ENCODE data around the gene OR7G3. TPM values are rescaled to one million over a fixed set of nuclear protein-coding genes. Genes with fewer than 3 reads are reported as not detected.

Gene OR7G3
- not detected in 2 replicates for total RNA-seq (2014; rRNA removed; shearing (Covaris generic))

DNA sequence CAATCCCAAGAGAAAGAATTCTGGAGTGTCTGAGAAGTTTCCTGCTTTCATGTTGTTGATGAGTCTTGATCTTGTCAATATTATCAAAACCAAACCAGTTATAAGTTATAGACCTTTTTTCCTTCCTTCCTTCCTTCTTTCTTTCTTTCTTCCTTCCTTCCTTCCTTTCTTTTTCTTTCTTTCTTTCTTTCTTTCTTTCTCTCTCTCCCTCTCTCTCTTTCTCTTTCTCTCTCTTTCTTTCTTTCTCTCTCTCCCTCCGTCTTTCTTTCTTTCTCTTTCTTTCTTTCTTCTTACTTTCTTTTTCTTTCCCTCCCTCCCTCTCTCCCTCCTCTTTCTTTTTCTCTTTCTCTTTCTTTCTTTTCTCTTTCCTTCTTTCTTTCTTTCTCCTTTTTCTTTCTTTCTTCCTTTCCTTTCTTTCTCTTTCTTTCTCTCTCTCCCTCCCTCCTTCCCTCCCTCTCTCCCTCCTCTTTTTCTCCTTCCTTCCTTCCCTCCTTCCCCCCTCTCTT, at the start of gene OR7G3:
OR7G3 (minus strand) TSS at position 51 of the 506 bp plus-strand sequence; CDS start at position 51, 0 bp downstream.
- DNase-seq = no peak

DNA sequence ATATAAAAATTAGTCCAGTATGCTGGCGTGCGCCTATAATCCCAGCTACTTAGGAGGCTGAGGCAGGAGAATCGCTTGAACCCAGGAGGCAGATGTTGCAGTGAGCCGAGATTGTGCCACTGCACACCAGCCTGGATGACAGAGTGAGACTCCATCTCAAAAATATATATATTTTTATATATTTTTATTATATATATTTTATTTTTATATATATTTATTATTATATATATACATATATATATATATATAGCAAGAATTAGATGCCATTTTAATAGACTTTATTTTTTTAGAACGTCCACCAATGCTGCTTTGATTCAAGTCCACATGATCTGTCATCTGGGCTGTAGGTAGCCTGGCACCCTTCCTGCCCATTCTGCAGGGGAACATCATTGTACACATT, 48.6 kb upstream of the OR7G3 start:
- H3K27ac ChIP-seq = no peak overlapping the region
- no peaks in the 10 kb centered on the region for H3K36me3 ChIP-seq
- no peaks in the 10 kb centered on the region for H3K4me1 ChIP-seq
- H3K9me3 ChIP-seq (replicated peaks) = no peaks in the 10 kb centered on the region
- no peak for DNase-seq
- H3K4me3 ChIP-seq = no peak overlapping the region
- no peaks in the 10 kb centered on the region for H3K27me3 ChIP-seq

More for the DNA sequence above, at the start of gene OR7G3:
- no peak within 1 kb of the TSS for H3K27ac ChIP-seq
- H3K9me3 ChIP-seq (replicated peaks) = no peaks in the 10 kb centered on the region
- no peaks in the 10 kb centered on the region for H3K27me3 ChIP-seq
- no peak within 1 kb of the TSS for H3K4me3 ChIP-seq
- no peaks in the 10 kb centered on the region for H3K36me3 ChIP-seq
- no peaks in the 10 kb centered on the region for H3K4me1 ChIP-seq

DNA sequence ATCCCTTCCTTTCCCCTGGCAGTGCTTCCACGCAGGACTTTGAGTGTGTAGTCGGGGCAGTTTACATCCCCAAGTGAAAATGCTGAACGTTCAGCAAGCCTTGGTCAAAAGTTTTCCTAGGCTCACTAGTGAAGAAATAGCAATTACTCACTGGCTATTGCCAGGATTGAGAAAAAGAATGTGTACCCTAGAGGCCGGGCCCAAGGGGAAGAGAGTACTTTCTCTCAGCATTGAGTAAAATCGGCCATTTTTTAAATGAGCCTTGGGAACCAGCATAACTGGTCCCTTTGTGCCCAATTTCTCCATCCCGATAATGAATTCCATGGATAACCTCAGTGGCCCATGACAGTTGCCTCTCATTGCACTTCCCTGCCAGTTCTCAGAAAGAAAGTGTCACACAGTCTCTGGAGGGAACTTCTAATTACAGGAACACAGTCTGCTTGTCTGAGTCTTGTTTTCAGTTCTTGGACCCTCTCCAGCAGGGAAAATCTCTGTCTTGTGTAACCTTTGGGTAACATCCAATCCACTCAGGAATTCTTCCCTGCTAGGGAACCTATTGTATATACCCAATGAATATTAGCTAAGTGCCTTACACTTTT, 44.7 kb upstream of the OR7G3 start:
- H3K4me3 ChIP-seq = no peak overlapping the region
- no peak for DNase-seq
- H3K9me3 ChIP-seq (replicated peaks) = no peaks in the 10 kb centered on the region
- no peak overlapping the region for H3K27ac ChIP-seq
- H3K36me3 ChIP-seq = peaks cover 3% of the 10 kb centered on the region; the same call in 1 of the 2 replicates
- no peaks in the 10 kb centered on the region for H3K4me1 ChIP-seq
- H3K27me3 ChIP-seq = no peaks in the 10 kb centered on the region

DNA sequence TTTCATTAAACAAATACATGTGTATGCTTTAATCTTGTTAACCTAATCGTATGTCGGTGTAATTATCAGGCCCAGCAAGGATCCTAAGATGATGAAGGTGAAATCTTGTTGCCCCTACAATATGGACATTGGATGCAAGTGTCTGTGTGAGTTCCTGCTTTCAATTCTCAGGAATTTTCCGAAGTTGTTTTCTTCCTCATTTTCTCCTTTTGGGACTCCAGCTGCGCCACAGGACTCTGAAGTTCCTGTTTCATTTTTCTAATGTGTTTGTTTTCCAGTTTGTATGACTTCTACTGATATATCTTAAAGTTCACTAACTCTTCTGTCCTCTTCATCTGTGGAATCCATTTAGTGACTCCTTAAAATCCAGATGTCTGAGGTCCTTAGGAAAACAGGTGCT, 40.1 kb upstream of the OR7G3 start:
- no peak for DNase-seq
- H3K9me3 ChIP-seq (replicated peaks) = no peaks in the 10 kb centered on the region
- H3K36me3 ChIP-seq = peaks cover 35% of the 10 kb centered on the region
- H3K27me3 ChIP-seq = no peaks in the 10 kb centered on the region
- H3K27ac ChIP-seq = no peak overlapping the region
- no peak overlapping the region for H3K4me3 ChIP-seq
- no peaks in the 10 kb centered on the region for H3K4me1 ChIP-seq

DNA sequence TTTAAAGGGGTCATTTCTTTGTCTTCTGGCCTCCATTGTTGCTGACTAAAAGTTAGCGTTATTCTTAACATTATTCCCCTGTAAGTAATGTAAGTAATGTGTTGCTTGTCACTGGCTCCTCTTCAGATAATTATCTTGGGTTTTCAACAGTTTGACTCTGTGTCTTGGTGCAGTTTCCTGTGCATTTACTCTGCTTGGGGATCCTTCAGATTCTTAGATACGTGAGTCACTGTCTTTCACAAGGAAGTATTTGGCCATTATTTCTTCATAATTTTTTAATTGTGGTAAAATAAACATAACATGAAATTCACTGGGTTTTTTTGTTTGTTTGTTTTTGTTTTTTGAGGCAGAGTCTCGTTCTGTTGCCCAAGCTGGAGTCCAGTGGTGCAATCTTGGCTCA, 38.5 kb upstream of the OR7G3 start:
- DNase-seq = no peak

DNA sequence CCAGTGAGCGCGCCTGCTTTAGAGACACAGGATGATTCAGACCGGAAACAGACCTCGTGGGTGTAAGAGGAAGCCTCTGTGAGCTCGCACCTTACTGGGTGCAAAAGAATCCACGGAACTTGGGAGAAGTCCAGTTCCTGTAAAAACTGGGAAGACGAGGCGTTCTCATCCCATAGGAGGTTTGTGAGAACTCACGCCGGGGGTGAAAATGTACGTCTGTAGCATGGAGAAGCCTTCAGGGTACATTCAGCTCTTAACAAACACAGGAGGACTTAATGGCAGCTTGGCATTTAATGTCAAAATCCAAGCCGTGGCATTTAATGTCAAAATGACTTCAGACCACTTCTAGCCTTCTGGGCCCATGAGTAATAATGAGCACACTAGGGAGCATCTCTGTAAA, 34.7 kb upstream of the OR7G3 start:
- peaks cover 83% of the 10 kb centered on the region for H3K36me3 ChIP-seq
- H3K4me1 ChIP-seq = no peaks in the 10 kb centered on the region
- no peak for DNase-seq
- no peak overlapping the region for H3K27ac ChIP-seq
- no peaks in the 10 kb centered on the region for H3K27me3 ChIP-seq
- no peaks in the 10 kb centered on the region; the same call in 1 of the 2 replicates for H3K9me3 ChIP-seq (replicated peaks)
- no peak overlapping the region for H3K4me3 ChIP-seq

More for the DNA sequence above, 38.5 kb upstream of the OR7G3 start:
- Histone ChIP-seq H3K4me1 (no peaks in the 10 kb centered on the region), H3K9me3 (replicated peaks) (no peaks in the 10 kb centered on the region; the same call in 1 of the 2 replicates), H3K36me3 (peaks cover 51% of the 10 kb centered on the region), H3K27me3 (no peaks in the 10 kb centered on the region), H3K4me3 (no peak overlapping the region), H3K27ac (no peak overlapping the region)

DNA sequence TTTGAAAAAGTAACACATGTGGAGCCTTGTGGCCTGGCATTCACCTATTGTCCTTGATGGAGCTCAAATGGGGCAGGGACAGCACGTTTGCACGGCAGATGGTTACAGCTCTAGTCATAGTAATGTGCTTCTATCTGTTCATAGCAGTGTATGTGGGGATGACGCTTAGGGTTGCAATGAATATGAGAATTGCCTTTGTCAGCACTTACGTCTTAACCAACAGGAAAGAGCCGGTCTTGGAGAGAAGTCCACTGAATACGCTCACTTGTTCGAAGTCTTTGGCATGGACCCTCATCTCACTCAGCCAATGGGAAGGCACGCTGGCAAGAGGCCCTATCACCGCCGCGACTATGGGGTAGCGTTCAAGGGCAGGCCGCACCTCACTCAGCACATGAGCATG, 33.1 kb upstream of the OR7G3 start:
- H3K36me3 ChIP-seq = peaks cover 92% of the 10 kb centered on the region

DNA sequence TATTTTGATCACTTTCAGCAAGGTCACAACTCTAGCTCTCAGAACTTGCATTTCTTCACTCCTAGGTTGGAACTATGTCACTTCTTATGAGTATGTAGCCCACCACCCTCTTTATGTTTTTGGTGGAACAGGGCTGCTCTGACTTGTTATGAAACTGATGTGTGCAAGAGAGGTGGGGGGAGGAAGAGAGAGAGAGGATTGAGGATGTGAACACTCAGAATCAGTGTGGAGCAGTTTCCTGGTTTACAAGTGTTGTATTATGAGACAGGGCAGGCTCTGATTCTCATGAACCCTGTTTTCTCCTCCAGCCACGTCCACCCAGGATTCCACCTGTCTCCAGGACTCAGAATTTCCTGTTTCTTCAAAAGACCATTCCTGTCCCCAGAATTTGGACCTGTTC, 29.6 kb upstream of the OR7G3 start:
- peaks cover 80% of the 10 kb centered on the region for H3K36me3 ChIP-seq
- H3K4me1 ChIP-seq = no peaks in the 10 kb centered on the region
- no peak overlapping the region for H3K4me3 ChIP-seq
- no peaks in the 10 kb centered on the region for H3K27me3 ChIP-seq
- peaks cover 19% of the 10 kb centered on the region for H3K9me3 ChIP-seq (replicated peaks)
- DNase-seq = no peak
- no peak overlapping the region for H3K27ac ChIP-seq

More for the DNA sequence above, 33.1 kb upstream of the OR7G3 start:
- no peaks in the 10 kb centered on the region for H3K27me3 ChIP-seq
- no peaks in the 10 kb centered on the region for H3K4me1 ChIP-seq
- H3K9me3 ChIP-seq (replicated peaks) = peaks cover under 1% of the 10 kb centered on the region
- no peak overlapping the region for H3K4me3 ChIP-seq
- no peak for DNase-seq
- H3K27ac ChIP-seq = no peak overlapping the region

DNA sequence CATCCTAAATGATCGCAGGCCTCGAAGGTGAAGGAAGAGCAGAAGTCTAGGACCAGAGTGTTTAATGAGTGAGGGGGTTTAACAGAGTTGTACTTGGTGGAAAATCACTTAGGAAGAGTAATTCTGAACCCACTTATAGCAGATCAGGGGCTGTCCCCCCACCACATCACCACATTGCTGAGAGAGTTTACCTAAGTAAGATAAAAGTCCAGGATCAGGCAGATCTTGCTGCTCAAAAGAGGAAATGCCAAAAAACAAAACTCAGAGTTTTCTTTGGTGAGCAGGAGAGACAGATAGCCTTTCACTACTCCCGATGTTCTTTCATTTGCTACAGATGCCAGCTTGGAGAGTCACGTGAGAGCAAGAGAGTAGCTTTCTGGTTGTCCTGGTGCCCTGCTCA, 28.8 kb upstream of the OR7G3 start:
- Histone ChIP-seq H3K27ac (no peak overlapping the region), H3K36me3 (peaks cover 73% of the 10 kb centered on the region), H3K27me3 (no peaks in the 10 kb centered on the region), H3K4me3 (no peak overlapping the region), H3K9me3 (replicated peaks) (peaks cover 19% of the 10 kb centered on the region), H3K4me1 (no peaks in the 10 kb centered on the region)
- DNase-seq = no peak

DNA sequence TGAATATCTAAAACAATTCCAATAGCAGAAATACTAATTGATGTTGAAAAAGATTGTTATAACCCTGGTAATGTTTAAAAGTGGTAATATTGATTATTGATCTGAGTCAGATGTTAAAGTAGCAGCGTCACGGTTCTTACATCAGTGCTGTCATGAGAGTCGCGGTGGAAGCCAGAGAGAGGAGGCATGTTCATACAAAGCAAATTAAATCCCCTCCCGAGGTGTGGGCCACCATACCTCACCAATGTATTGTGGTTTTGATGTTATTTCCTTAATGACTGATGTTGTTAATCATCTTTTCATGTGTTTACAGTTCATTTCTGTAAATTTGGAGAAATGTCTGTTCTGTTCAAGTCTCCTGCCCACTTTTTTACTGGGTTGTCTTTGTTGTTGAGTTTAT, 24.6 kb upstream of the OR7G3 start:
- no peaks in the 10 kb centered on the region for H3K4me1 ChIP-seq
- peaks cover 48% of the 10 kb centered on the region for H3K36me3 ChIP-seq
- no peak overlapping the region for H3K4me3 ChIP-seq
- no peak for DNase-seq
- no peaks in the 10 kb centered on the region for H3K27me3 ChIP-seq
- no peak overlapping the region for H3K27ac ChIP-seq
- peaks cover 19% of the 10 kb centered on the region for H3K9me3 ChIP-seq (replicated peaks)

DNA sequence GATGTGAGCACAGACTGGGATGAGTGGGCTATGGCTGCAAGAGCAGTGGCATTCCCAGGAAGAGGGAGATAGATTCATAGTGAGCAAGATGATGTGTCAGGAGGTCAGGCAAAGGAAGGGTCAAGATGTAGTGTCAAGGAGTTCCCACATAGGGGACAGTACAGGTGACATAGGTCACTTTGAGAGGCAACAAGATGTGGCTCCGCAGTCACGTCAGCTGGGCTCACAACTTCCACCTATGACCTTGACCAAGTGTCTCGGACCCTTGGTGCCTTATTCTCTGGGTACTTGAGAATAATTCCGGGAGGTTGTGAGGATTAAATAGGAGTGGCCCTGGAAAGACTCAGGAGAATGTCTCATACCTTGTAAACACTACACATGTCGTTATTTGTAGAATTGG, 23.9 kb upstream of the OR7G3 start:
- Histone ChIP-seq H3K36me3 (peaks cover 41% of the 10 kb centered on the region), H3K9me3 (replicated peaks) (peaks cover 19% of the 10 kb centered on the region), H3K4me1 (no peaks in the 10 kb centered on the region)

DNA sequence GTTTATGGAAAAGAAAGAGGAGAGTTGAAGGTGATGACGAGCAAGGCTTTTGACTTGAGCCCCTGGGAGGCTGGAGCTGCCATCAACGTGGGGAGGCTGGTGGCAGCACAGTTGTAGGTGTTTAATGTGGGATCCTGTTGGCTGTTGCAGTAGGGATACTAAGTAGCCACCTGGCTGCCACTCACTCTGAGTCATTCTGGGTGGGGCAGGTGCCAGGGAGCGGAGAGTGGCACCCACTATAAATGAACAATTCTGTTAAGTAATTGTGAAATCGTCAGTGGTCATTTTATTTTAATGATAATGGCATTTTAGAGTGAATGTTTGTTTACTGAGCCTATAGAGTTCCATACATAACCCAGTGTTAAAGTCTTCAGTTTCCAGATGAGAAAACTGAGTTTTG, 23.2 kb upstream of the OR7G3 start:
- Histone ChIP-seq H3K27me3 (no peaks in the 10 kb centered on the region), H3K27ac (no peak overlapping the region), H3K4me1 (no peaks in the 10 kb centered on the region), H3K36me3 (peaks cover 40% of the 10 kb centered on the region), H3K4me3 (no peak overlapping the region), H3K9me3 (replicated peaks) (peaks cover 19% of the 10 kb centered on the region)
- DNase-seq = no peak

More for the DNA sequence above, 23.9 kb upstream of the OR7G3 start:
- Histone ChIP-seq H3K27ac (no peak overlapping the region), H3K27me3 (no peaks in the 10 kb centered on the region), H3K4me3 (no peak overlapping the region)
- no peak for DNase-seq

DNA sequence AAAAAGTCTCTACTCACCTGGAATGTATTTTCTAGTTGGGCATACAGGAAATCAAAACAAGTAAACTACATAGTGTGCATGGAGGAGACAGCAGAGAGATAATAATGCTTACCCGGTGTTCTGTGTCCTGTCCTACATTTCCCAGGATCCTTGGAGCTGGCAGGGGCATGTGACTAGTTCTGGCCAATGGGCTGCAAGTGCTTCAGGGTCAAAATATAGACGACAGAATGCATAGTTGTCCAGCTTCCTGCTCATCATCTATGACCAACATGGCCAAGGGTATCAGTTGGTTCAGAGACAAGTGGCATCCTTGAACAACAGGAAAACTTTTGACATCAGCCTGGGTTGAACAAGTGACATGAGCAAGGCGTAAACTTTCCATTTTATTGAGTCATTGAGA, 21.9 kb upstream of the OR7G3 start:
- Histone ChIP-seq H3K27ac (no peak overlapping the region), H3K4me3 (no peak overlapping the region), H3K36me3 (peaks cover 35% of the 10 kb centered on the region), H3K27me3 (no peaks in the 10 kb centered on the region), H3K9me3 (replicated peaks) (peaks cover 11% of the 10 kb centered on the region), H3K4me1 (no peaks in the 10 kb centered on the region)
- no peak for DNase-seq

DNA sequence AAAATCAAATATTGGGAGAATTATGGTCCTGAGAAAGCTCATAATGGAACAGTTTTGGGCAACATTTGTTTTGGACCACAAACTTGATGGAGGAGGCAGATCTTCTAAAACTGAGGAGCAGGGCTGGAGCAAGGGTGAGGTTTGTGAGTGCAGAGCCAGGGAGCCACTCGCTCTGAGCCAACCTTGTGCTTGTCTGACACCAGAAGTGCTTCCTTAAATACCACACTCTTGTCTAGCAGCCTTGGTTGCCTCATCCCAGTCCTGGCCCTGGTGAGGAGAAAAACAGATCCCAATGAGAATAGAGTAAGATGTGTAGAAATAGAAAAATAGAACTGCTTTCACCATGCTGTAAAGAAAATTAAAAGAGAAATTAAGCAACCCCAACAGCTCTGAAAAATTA, 20.1 kb upstream of the OR7G3 start:
- H3K27ac ChIP-seq = no peak overlapping the region

DNA sequence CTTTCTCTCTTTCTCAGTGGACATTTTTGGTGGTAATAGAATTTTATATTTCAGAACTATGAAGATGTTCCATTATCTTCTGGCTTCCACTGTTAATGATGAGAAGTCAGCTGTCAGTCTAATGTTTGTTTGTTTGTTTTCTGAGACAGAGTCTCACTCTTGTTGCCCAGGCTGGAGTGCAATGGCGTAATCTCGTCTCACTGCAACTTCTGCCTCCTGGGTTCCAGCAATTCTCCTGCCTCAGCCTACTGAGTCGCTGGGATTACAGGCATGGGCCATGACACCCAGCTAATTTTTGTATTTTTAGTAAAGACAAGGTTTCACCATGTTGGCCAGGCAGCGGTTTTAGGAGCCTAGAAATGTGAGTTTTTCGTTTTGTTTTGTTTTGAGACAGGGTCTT, 18.2 kb upstream of the OR7G3 start:
- Histone ChIP-seq H3K9me3 (replicated peaks) (no peaks in the 10 kb centered on the region; the same call in 1 of the 2 replicates), H3K4me1 (no peaks in the 10 kb centered on the region), H3K36me3 (peaks cover 26% of the 10 kb centered on the region), H3K27me3 (no peaks in the 10 kb centered on the region), H3K4me3 (no peak overlapping the region), H3K27ac (no peak overlapping the region)
- no peak for DNase-seq

More for the DNA sequence above, 20.1 kb upstream of the OR7G3 start:
- H3K27me3 ChIP-seq = no peaks in the 10 kb centered on the region
- H3K4me1 ChIP-seq = no peaks in the 10 kb centered on the region
- H3K36me3 ChIP-seq = peaks cover 26% of the 10 kb centered on the region
- no peak for DNase-seq
- no peaks in the 10 kb centered on the region; the same call in 1 of the 2 replicates for H3K9me3 ChIP-seq (replicated peaks)
- no peak overlapping the region for H3K4me3 ChIP-seq
